ENCODE data around the gene CREBRF. TPM values are rescaled to one million over a fixed set of nuclear protein-coding genes. Genes with fewer than 3 reads are reported as not detected.

The CREBRF gene
- total and polyA plus RNA-seq, 9 of the 15 experiments (the other 6 are each of a cell fraction or from before 2014, with no cell fraction given), result 1.1 to 4.9 (median 2.9) TPM

- ChIA-PET CTCF (ENCODE audit: low intra/inter-chr PET ratio) (no interaction called here), POLR2A (no interaction called here)
- Histone ChIP-seq H4K20me1 (replicated peaks; ENCODE audit: control insufficient read depth, insufficient read depth, low read length) (no peaks in the 10 kb centered on the region), H3K36me3 (ENCODE audit: control insufficient read depth, insufficient read depth, low read length) (no peaks in the 10 kb centered on the region), H3K9me3 (replicated peaks; ENCODE audit: control insufficient read depth, insufficient read depth, low read depth, low read length) (no peaks in the 10 kb centered on the region), H3K79me2 (ENCODE audit: control insufficient read depth, insufficient read depth, low read length) (no peaks in the 10 kb centered on the region; the same call in 2 of the 3 replicates), H2AFZ (ENCODE audit: low read depth, low read length) (no peak overlapping the region), H3K27me3 (ENCODE audit: control insufficient read depth in 2 of 2, insufficient read depth in 2 of 2, low read length in 2 of 2) (no peaks in the 10 kb centered on the region), H3K9me1 (ENCODE audit: control insufficient read depth, insufficient read depth, low read length) (no peaks in the 10 kb centered on the region), H3K4me1 (replicated peaks in 1 of 2; ENCODE audit: control insufficient read depth in 2 of 2, insufficient read depth in 2 of 2, low read length in 2 of 2) (peaks cover 1 to 3% of the 10 kb centered on the region in 2 experiments; a peak in 2 of 5 replicates), H3K4me2 (ENCODE audit: insufficient read depth, low read length) (no peak overlapping the region), H3K4me3 (no peak overlapping the region), H3K9ac (ENCODE audit: insufficient read depth in 1 of 2, low read depth in 2 of 2, low read length in 2 of 2) (no peak overlapping the region), H3K27ac (ENCODE audit: extremely low read depth, low read depth, low read length) (no peak overlapping the region)
- DNase-seq (ENCODE audit: extremely low read depth in 1 of 4, low spot score in 3 of 4) (no peak), FAIRE-seq (no peak), ATAC-seq (no peak)
- no TSS peak for BruUV-seq (replicated peaks)
- 41% methylated on average over 1 of the region's 1 CpG for WGBS (ENCODE audit: insufficient coverage, low coverage, missing lambda C conversion rate)
- intact Hi-C loops (cut with micrococcal nuclease), result no loop called here
- in situ Hi-C loops (cut with MboI), result no loop called here
- TF ChIP-seq HDAC2 (IDR thresholded peaks at IDR 0.05) (no peak), CTCF (IDR thresholded peaks at IDR 0.05 in 2 of 3, conservative IDR thresholded peaks at IDR 0.05 in 1 of 3; ENCODE audit: insufficient read depth in 2 of 3, low read depth in 1 of 3, low read length in 3 of 3) (no peak), SUPT5H (IDR thresholded peaks at IDR 0.05) (no peak), XRCC5 (IDR thresholded peaks at IDR 0.05; ENCODE audit: low read depth, low read length) (no peak), BMI1 (IDR thresholded peaks at IDR 0.05; ENCODE audit: low read length) (no peak), ZMIZ1 (IDR thresholded peaks at IDR 0.05; ENCODE audit: low read depth in 2 of 2, low read length in 2 of 2) (no peak), MCM5 (IDR thresholded peaks at IDR 0.05; ENCODE audit: low read depth) (no peak), JUN (IDR thresholded peaks at IDR 0.05; ENCODE audit: borderline replicate concordance, low read depth, low read length) (no peak), JUN (CRISPR knock-in tag; IDR thresholded peaks at IDR 0.05; ENCODE audit: borderline replicate concordance) (no peak), ZNF395 (CRISPR knock-in tag; IDR thresholded peaks at IDR 0.05) (no peak), RB1 (IDR thresholded peaks at IDR 0.05; ENCODE audit: low read depth) (no peak), CREBBP (IDR thresholded peaks at IDR 0.05; ENCODE audit: low read depth, low read length) (no peak), TCFL5 (CRISPR knock-in tag; conservative IDR thresholded peaks at IDR 0.05) (no peak), SAP30 (IDR thresholded peaks at IDR 0.05; ENCODE audit: borderline replicate concordance, insufficient read depth, low read depth, low read length, poor library complexity, severe bottlenecking) (no peak), SMARCC2 (IDR thresholded peaks at IDR 0.05; ENCODE audit: low read depth) (no peak), DACH1 (IDR thresholded peaks at IDR 0.05; ENCODE audit: partially characterized antibody) (no peak), CREB1 (IDR thresholded peaks at IDR 0.05) (no peak), CREB1 (CRISPR knock-in tag; IDR thresholded peaks at IDR 0.05) (no peak), HNRNPK (IDR thresholded peaks at IDR 0.05; ENCODE audit: low read depth, low read length, poor library complexity, severe bottlenecking) (no peak)
These were observed 83.5 kb downstream of the CREBRF start for GRCh38 chr5:173139631-173140030.
